Cardiac fibroblast (primary cell): ENCODE data around the gene ACE2.
A peak's percentile ranks its signal among the peaks of the same experiment; 100 is the strongest.
"Not testable (repeated sequence)": the region's sequence is repeated elsewhere in the genome, so short reads cannot be mapped to it uniquely, and the experiment has no call there.

Experiments
- DNase-seq, 2 donors: peaks; one replicate each; pipeline versions ENCODE4 v3.0.0 to v3.0.0-alpha.2; 2010; ENCODE audit warnings: low read depth in 2 of 2
- H3K4me3 ChIP-seq, 2 donors: replicated peaks in 1 of 2; 1 replicate in 1 of 2; 2 replicates in 1 of 2; pipeline ENCODE4 v1.5.1; 2011; ENCODE audit warnings: low read depth in 2 of 2, low read length in 2 of 2, mild to moderate bottlenecking in 2 of 2, moderate library complexity in 1 of 2
- CTCF ChIP-seq: IDR thresholded peaks from one replicate; pipeline ENCODE4 v1.5.1; 2011; ENCODE audit warnings: low read depth, mild to moderate bottlenecking, low read length, inconsistent platforms

ACE2 gene

GRCh38 chrX:15600745-15601144 lies at the start of gene ACE2:
TSS of gene ACE2 (minus strand) at chrX:15600960. CDS start at chrX:15600911, 49 bp downstream.
- no peak for TF ChIP-seq CTCF
- H3K4me3 ChIP-seq, result no peak within 1 kb of the TSS
- no peak for DNase-seq

- not testable (repeated sequence) for H3K4me3 ChIP-seq
Observed at GRCh38 chrX:15647510-15647909, 46.8 kb upstream of the ACE2 start.

GRCh38 chrX:15646543-15646942 lies 45.8 kb upstream of the ACE2 start:
- TF ChIP-seq CTCF, result no peak
- DNase-seq, result no peak
- no peak overlapping the region for H3K4me3 ChIP-seq

More at GRCh38 chrX:15647510-15647909, 46.8 kb upstream of the ACE2 start:
- DNase-seq, result not testable (repeated sequence)

GRCh38 chrX:15646031-15646430 lies 45.3 kb upstream of the ACE2 start:
- TF ChIP-seq CTCF, result no peak
- no peak overlapping the region for H3K4me3 ChIP-seq
- DNase-seq, result no peak

GRCh38 chrX:15645266-15645665 lies 44.5 kb upstream of the ACE2 start:
- no peak for TF ChIP-seq CTCF
- peak in 1 of 2 donors; percentile 1 for DNase-seq
- no peak overlapping the region for H3K4me3 ChIP-seq

- no peak overlapping the region for H3K4me3 ChIP-seq
- no peak for DNase-seq
- no peak for TF ChIP-seq CTCF
Observed at GRCh38 chrX:15644560-15644872, 43.8 kb upstream of the ACE2 start.

- TF ChIP-seq CTCF, result no peak
- DNase-seq, result no peak
- no peak overlapping the region for H3K4me3 ChIP-seq
Observed at GRCh38 chrX:15643786-15644559, 43.2 kb upstream of the ACE2 start.
